ENCODE data around the gene POLD3. TPM values are rescaled to one million over a fixed set of nuclear protein-coding genes. Genes with fewer than 3 reads are reported as not detected.

Gene POLD3
- total RNA-seq, 1 experiment from 2014 or later, result 76.5 TPM

GRCh38 chr11:74612877-74613276, 20.5 kb downstream of the POLD3 start:
- H3K27me3 ChIP-seq (replicated peaks; ENCODE audit: insufficient read depth, low read depth, low read length, poor library complexity), result no peaks in the 10 kb centered on the region
- TF ChIP-seq CTCF (conservative IDR thresholded peaks at IDR 0.05; ENCODE audit: low read depth, low read length), result no peak
- no peak for TF ChIP-seq EZH2 (IDR thresholded peaks at IDR 0.05; ENCODE audit: borderline replicate concordance, low read depth, low read length, poor library complexity, severe bottlenecking)
- no peaks in the 10 kb centered on the region for H3K9me3 ChIP-seq (ENCODE audit: low read depth, low read length, poor library complexity, severe bottlenecking)
- H3K27ac ChIP-seq (ENCODE audit: low read depth, low read length, poor library complexity, severe bottlenecking), result no peak overlapping the region
- H3K4me1 ChIP-seq (ENCODE audit: insufficient read depth, low read length, poor library complexity, severe bottlenecking), result peaks cover 7% of the 10 kb centered on the region
- H3K36me3 ChIP-seq (ENCODE audit: insufficient read depth, low read length, poor library complexity, severe bottlenecking), result peaks cover 67% of the 10 kb centered on the region
- ChIA-PET POLR2A (ENCODE audit: low non-redundant PET) (no interaction called here), CTCF (no interaction called here)
- intact Hi-C loops (cut with micrococcal nuclease; ENCODE audit: unreplicated experiment), result no loop called here
- no TSS peak for BruUV-seq (replicated peaks)
- DNase-seq (ENCODE audit: low spot score), result no peak
- H3K4me3 ChIP-seq (ENCODE audit: low read depth, low read length, poor library complexity, severe bottlenecking), result no peak overlapping the region

GRCh38 chr11:74615311-74615710, 22.9 kb downstream of the POLD3 start:
- intact Hi-C loops (cut with micrococcal nuclease; ENCODE audit: unreplicated experiment), result no loop called here
- no peak for TF ChIP-seq EZH2 (IDR thresholded peaks at IDR 0.05; ENCODE audit: borderline replicate concordance, low read depth, low read length, poor library complexity, severe bottlenecking)
- no peak for TF ChIP-seq CTCF (conservative IDR thresholded peaks at IDR 0.05; ENCODE audit: low read depth, low read length)
- no TSS peak for BruUV-seq (replicated peaks)
- POLR2A ChIA-PET (ENCODE audit: low non-redundant PET), result no interaction called here
- CTCF ChIA-PET, result no interaction called here
- H3K27ac ChIP-seq (ENCODE audit: low read depth, low read length, poor library complexity, severe bottlenecking), result no peak overlapping the region
- peaks cover 80% of the 10 kb centered on the region for H3K36me3 ChIP-seq (ENCODE audit: insufficient read depth, low read length, poor library complexity, severe bottlenecking)
- peaks cover 7% of the 10 kb centered on the region for H3K4me1 ChIP-seq (ENCODE audit: insufficient read depth, low read length, poor library complexity, severe bottlenecking)
- DNase-seq (ENCODE audit: low spot score), result no peak
- no peaks in the 10 kb centered on the region for H3K27me3 ChIP-seq (replicated peaks; ENCODE audit: insufficient read depth, low read depth, low read length, poor library complexity)
- H3K9me3 ChIP-seq (ENCODE audit: low read depth, low read length, poor library complexity, severe bottlenecking), result no peaks in the 10 kb centered on the region
- H3K4me3 ChIP-seq (ENCODE audit: low read depth, low read length, poor library complexity, severe bottlenecking), result no peak overlapping the region

GRCh38 chr11:74615988-74616387, 23.6 kb downstream of the POLD3 start:
- TF ChIP-seq EZH2 (IDR thresholded peaks at IDR 0.05; ENCODE audit: borderline replicate concordance, low read depth, low read length, poor library complexity, severe bottlenecking) (no peak), CTCF (conservative IDR thresholded peaks at IDR 0.05; ENCODE audit: low read depth, low read length) (no peak)
- DNase-seq (ENCODE audit: low spot score), result no peak
- H3K9me3 ChIP-seq (ENCODE audit: low read depth, low read length, poor library complexity, severe bottlenecking), result no peaks in the 10 kb centered on the region
- POLR2A ChIA-PET (ENCODE audit: low non-redundant PET), result no interaction called here
- BruUV-seq (replicated peaks), result no TSS peak
- H3K36me3 ChIP-seq (ENCODE audit: insufficient read depth, low read length, poor library complexity, severe bottlenecking), result peaks cover 86% of the 10 kb centered on the region
- no peak overlapping the region for H3K27ac ChIP-seq (ENCODE audit: low read depth, low read length, poor library complexity, severe bottlenecking)
- CTCF ChIA-PET, result no interaction called here
- intact Hi-C loops (cut with micrococcal nuclease; ENCODE audit: unreplicated experiment), result no loop called here
- no peak overlapping the region for H3K4me3 ChIP-seq (ENCODE audit: low read depth, low read length, poor library complexity, severe bottlenecking)
- H3K4me1 ChIP-seq (ENCODE audit: insufficient read depth, low read length, poor library complexity, severe bottlenecking), result peaks cover 7% of the 10 kb centered on the region
- H3K27me3 ChIP-seq (replicated peaks; ENCODE audit: insufficient read depth, low read depth, low read length, poor library complexity), result no peaks in the 10 kb centered on the region
